Measurements from ENCODE around the gene ABCA1.

ABCA1 gene

DNA sequence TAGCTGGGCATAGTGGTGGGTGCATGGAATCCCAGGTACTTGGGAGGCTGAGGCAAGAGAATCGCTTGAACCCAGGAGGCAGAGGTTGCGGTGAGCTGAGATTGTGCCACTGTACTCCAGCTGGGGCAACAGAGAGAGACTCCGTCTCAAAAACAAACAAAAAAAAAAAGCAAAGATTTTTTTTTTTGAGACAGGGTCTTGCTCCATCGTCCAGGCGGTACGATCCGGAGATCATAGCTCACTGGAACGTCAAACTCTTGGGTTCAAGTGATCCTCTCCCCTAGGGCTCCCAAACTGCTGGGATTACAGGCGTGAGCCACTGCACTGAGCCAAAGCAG lies 37.6 kb downstream of the ABCA1 start:
- no peak overlapping the region for H3K27ac ChIP-seq (ENCODE audit: insufficient read depth, low read length, poor library complexity, severe bottlenecking)
- no peaks in the 10 kb centered on the region for H3K27me3 ChIP-seq (replicated peaks; ENCODE audit: control insufficient read depth, insufficient read depth, low read length, poor library complexity, severe bottlenecking)
- no peak for DNase-seq
- no peaks in the 10 kb centered on the region for H3K9me3 ChIP-seq (ENCODE audit: control insufficient read depth, low read length)
- H3K4me3 ChIP-seq (ENCODE audit: insufficient read depth, low read depth, low read length, poor library complexity, severe bottlenecking): no peak overlapping the region
- no peaks in the 10 kb centered on the region for H3K36me3 ChIP-seq (ENCODE audit: control insufficient read depth, insufficient read depth, low read length)
- no peaks in the 10 kb centered on the region for H3K4me1 ChIP-seq (ENCODE audit: control insufficient read depth, insufficient read depth, low read length, poor library complexity, severe bottlenecking)

DNA sequence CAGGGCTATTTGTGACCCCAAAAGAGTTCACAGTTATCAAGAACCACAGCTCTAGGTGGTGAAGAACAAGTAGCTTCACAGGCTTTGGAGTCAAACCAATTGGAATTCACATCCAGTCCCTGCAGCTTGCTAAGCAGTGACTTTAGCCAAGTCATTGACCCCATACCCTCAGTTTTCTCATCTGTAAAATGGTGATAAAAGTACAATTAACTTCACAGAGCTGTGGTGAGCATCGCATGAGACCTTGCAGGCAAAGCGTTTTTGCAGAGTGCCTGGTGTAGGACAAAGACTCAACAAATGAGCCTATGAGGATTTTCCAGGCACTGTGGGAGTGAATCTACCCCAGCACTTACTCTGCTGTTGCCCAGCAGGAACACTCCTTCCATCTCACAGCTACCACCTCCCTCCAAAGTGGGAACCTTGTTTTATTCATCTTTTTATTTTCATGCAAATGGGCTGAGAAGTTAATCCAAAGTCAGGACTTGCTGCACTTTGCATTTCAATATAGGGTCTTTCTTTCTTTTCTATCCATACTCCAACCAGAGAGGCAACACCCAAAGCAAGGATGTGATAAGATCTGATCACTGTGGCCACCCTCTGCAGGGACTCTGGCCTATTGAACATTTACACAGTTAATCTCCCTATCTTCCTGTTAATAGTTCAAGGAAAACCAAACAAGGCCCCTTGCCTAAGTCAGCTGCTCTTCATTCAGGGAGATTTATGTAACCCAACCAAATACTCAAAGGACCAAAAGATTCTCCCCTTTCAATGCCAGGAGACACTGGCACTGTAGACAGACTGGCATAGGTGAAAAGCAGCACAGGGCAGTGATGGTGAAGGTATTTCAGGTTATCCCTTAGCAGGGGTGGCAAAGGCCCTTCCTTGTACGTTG lies 41.9 kb downstream of the ABCA1 start:
- DNase-seq: no peak
- Histone ChIP-seq H3K27me3 (replicated peaks; ENCODE audit: control insufficient read depth, insufficient read depth, low read length, poor library complexity, severe bottlenecking) (no peaks in the 10 kb centered on the region), H3K36me3 (ENCODE audit: control insufficient read depth, insufficient read depth, low read length) (no peaks in the 10 kb centered on the region), H3K4me3 (ENCODE audit: insufficient read depth, low read depth, low read length, poor library complexity, severe bottlenecking) (no peak overlapping the region), H3K9me3 (ENCODE audit: control insufficient read depth, low read length) (no peaks in the 10 kb centered on the region), H3K27ac (ENCODE audit: insufficient read depth, low read length, poor library complexity, severe bottlenecking) (no peak overlapping the region), H3K4me1 (ENCODE audit: control insufficient read depth, insufficient read depth, low read length, poor library complexity, severe bottlenecking) (no peaks in the 10 kb centered on the region)

DNA sequence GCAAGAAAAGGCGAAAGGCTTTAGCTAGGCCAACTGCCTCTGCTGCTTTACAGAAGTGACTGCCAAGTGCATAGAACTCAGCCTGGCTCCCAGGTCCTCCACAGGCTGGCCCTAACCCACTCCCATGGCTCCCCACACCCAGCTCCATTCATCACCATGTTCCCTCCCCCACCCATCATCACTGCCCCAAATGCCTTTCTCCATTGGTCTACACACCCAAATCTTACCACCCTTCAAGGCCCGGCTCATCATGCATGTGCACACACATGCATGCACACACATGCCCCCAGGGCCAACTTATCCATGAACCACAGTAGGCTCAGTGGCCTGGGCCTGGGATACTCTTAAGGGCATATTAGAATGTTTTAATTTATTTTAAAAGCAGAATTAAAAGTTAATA lies 44.8 kb downstream of the ABCA1 start:
- no peak overlapping the region for H3K4me3 ChIP-seq (ENCODE audit: insufficient read depth, low read depth, low read length, poor library complexity, severe bottlenecking)
- no peaks in the 10 kb centered on the region for H3K36me3 ChIP-seq (ENCODE audit: control insufficient read depth, insufficient read depth, low read length)

DNA sequence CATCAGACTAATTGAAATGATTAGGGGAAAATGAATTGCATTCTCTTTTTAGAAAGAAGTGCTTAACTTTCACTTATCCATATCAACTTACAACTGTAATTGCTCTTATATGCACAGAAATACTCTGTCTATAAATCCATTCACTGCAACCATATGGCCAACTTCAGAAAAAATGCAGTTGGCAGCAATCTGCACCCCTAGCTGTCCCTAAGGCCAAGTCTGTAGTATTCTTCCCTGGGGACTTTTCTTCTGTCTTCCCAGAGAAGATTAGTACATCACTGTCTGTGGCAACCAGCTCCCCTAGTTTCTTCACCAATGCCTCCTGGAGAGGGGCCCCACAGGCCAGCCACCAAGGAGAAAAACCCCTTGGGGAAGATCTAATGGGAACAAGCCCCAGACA lies 45.4 kb downstream of the ABCA1 start:
- no peak overlapping the region for H3K27ac ChIP-seq (ENCODE audit: insufficient read depth, low read length, poor library complexity, severe bottlenecking)
- H3K27me3 ChIP-seq (replicated peaks; ENCODE audit: control insufficient read depth, insufficient read depth, low read length, poor library complexity, severe bottlenecking): no peaks in the 10 kb centered on the region
- no peak for DNase-seq
- no peaks in the 10 kb centered on the region for H3K4me1 ChIP-seq (ENCODE audit: control insufficient read depth, insufficient read depth, low read length, poor library complexity, severe bottlenecking)
- no peaks in the 10 kb centered on the region for H3K36me3 ChIP-seq (ENCODE audit: control insufficient read depth, insufficient read depth, low read length)
- H3K9me3 ChIP-seq (ENCODE audit: control insufficient read depth, low read length): no peaks in the 10 kb centered on the region
- H3K4me3 ChIP-seq (ENCODE audit: insufficient read depth, low read depth, low read length, poor library complexity, severe bottlenecking): no peak overlapping the region

More for the DNA sequence above, 44.8 kb downstream of the ABCA1 start:
- DNase-seq: no peak
- Histone ChIP-seq H3K4me1 (ENCODE audit: control insufficient read depth, insufficient read depth, low read length, poor library complexity, severe bottlenecking) (no peaks in the 10 kb centered on the region), H3K9me3 (ENCODE audit: control insufficient read depth, low read length) (no peaks in the 10 kb centered on the region), H3K27me3 (replicated peaks; ENCODE audit: control insufficient read depth, insufficient read depth, low read length, poor library complexity, severe bottlenecking) (no peaks in the 10 kb centered on the region), H3K27ac (ENCODE audit: insufficient read depth, low read length, poor library complexity, severe bottlenecking) (no peak overlapping the region)

DNA sequence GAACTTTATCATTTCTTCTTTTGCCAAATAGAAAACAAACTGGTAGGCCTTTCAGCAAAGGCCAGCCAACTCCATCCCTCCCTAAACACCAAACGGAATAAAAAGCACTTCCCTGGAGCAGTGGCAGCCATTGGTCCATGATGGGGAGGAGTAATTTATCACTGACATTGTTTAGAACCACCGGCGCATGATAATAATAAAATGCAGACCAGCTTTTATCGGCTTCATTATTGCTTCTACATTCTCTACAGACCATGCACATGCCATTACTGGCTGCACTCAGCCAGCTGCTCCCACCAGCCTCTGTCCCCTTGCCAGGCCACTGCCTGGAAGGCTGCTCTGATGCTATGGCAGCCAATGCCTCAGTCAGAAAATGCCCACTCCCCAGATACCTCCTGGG lies 45.9 kb downstream of the ABCA1 start:
- no peaks in the 10 kb centered on the region for H3K4me1 ChIP-seq (ENCODE audit: control insufficient read depth, insufficient read depth, low read length, poor library complexity, severe bottlenecking)
- no peak overlapping the region for H3K27ac ChIP-seq (ENCODE audit: insufficient read depth, low read length, poor library complexity, severe bottlenecking)
- no peak for DNase-seq
- no peaks in the 10 kb centered on the region for H3K27me3 ChIP-seq (replicated peaks; ENCODE audit: control insufficient read depth, insufficient read depth, low read length, poor library complexity, severe bottlenecking)
- H3K9me3 ChIP-seq (ENCODE audit: control insufficient read depth, low read length): no peaks in the 10 kb centered on the region
- H3K36me3 ChIP-seq (ENCODE audit: control insufficient read depth, insufficient read depth, low read length): no peaks in the 10 kb centered on the region
- H3K4me3 ChIP-seq (ENCODE audit: insufficient read depth, low read depth, low read length, poor library complexity, severe bottlenecking): no peak overlapping the region

DNA sequence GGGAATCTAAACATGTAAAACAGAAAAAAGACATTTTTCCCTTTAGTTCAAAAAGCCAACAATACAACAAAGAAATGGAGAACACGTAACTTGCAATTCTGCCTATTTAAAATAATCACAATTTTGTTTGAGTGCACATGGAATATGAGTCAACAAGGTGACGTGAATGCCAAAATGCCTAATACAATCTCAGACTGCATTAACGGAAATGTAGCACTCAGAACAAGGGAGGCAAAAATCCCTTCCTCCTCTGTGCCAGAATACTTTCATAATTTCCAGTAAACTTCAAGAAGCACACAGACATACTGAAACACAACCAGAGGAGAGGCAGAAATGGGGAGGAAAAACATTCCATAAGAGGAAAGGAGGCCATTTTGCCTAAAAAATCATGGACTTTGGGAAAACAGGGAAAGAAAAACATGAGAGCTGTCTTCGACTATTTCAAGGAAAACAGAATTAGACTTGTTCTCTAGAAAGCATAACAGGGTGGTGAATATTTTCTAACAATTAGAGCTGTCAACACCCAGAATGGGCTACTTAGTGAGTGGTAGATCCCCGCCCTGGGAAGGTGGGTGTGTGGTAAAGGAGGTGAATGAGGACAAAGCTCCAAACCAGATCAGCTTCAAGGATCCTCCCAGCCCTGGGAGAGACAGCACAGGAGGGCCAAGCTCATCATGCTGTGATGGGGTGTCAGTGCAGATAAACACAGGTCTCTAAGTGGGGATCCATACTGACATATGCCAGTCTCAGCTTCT lies 48.2 kb downstream of the ABCA1 start:
- DNase-seq: no peak
- Histone ChIP-seq H3K27ac (ENCODE audit: insufficient read depth, low read length, poor library complexity, severe bottlenecking) (no peak overlapping the region), H3K4me1 (ENCODE audit: control insufficient read depth, insufficient read depth, low read length, poor library complexity, severe bottlenecking) (no peaks in the 10 kb centered on the region), H3K27me3 (replicated peaks; ENCODE audit: control insufficient read depth, insufficient read depth, low read length, poor library complexity, severe bottlenecking) (no peaks in the 10 kb centered on the region), H3K9me3 (ENCODE audit: control insufficient read depth, low read length) (no peaks in the 10 kb centered on the region), H3K36me3 (ENCODE audit: control insufficient read depth, insufficient read depth, low read length) (no peaks in the 10 kb centered on the region), H3K4me3 (ENCODE audit: insufficient read depth, low read depth, low read length, poor library complexity, severe bottlenecking) (no peak overlapping the region)

DNA sequence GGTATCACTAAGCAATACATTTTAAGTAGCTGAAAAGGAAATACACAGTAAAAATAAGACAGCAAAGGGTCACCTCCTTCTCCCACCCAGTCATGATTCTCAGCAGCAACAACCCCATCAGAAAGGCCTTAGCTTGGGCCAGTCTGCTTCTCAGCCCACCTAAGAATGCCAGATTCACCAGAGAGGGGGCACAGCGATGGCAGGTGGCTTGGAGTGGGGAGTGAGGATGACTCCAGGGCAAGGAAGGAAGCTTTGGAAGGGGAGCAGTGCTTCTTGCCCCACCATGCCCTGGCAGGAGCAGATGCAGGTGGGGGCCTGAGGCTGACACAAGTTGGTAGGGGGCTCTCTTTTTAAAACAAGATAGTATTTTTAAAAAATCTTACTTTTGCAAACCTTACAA lies 51.4 kb downstream of the ABCA1 start:
- Histone ChIP-seq H3K27me3 (replicated peaks; ENCODE audit: control insufficient read depth, insufficient read depth, low read length, poor library complexity, severe bottlenecking) (no peaks in the 10 kb centered on the region), H3K9me3 (ENCODE audit: control insufficient read depth, low read length) (no peaks in the 10 kb centered on the region), H3K4me1 (ENCODE audit: control insufficient read depth, insufficient read depth, low read length, poor library complexity, severe bottlenecking) (no peaks in the 10 kb centered on the region), H3K36me3 (ENCODE audit: control insufficient read depth, insufficient read depth, low read length) (no peaks in the 10 kb centered on the region), H3K27ac (ENCODE audit: insufficient read depth, low read length, poor library complexity, severe bottlenecking) (no peak overlapping the region), H3K4me3 (ENCODE audit: insufficient read depth, low read depth, low read length, poor library complexity, severe bottlenecking) (no peak overlapping the region)
- DNase-seq: no peak

DNA sequence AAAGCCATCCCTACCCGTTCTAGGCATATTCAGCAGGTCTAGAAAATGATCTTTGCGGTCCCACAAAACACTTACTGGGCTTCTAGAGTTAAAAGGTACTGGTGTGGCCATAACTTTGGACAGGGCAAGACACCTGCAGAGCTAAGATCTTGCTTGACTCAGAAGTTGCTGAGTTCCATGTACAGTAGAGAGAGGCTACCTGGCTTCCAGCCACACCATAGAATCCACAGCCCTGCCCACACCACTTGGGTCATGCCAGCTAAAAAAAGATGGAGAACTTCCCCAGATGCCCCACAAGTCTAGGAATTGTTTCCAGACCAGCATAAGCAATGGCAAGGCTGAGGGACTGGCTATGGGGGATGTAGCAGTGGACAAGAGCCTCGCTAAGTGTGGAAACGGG lies 52.1 kb downstream of the ABCA1 start:
- Histone ChIP-seq H3K4me3 (ENCODE audit: insufficient read depth, low read depth, low read length, poor library complexity, severe bottlenecking) (no peak overlapping the region), H3K27ac (ENCODE audit: insufficient read depth, low read length, poor library complexity, severe bottlenecking) (no peak overlapping the region), H3K27me3 (replicated peaks; ENCODE audit: control insufficient read depth, insufficient read depth, low read length, poor library complexity, severe bottlenecking) (no peaks in the 10 kb centered on the region), H3K9me3 (ENCODE audit: control insufficient read depth, low read length) (no peaks in the 10 kb centered on the region), H3K4me1 (ENCODE audit: control insufficient read depth, insufficient read depth, low read length, poor library complexity, severe bottlenecking) (no peaks in the 10 kb centered on the region), H3K36me3 (ENCODE audit: control insufficient read depth, insufficient read depth, low read length) (no peaks in the 10 kb centered on the region)
- DNase-seq: no peak

DNA sequence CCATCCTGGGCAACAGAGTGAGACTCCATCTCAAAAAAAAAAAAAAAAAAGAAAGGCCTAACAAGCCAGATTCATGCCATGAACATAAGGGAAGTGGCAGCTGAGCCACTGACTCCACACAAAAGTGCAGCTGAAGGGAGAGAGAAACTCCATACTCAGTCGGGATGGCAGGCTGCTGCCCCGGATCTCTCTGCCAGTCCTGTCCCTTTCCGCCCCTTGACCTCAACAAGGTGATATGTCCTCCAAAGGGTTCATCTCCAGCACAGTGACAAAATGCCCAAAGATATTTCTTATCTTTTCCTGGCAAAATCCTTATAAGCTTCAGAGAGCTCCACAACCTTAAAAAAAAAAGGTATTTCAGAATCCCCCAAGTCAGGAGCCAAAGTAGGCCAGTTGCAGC lies 52.6 kb downstream of the ABCA1 start:
- Histone ChIP-seq H3K27ac (ENCODE audit: insufficient read depth, low read length, poor library complexity, severe bottlenecking) (no peak overlapping the region), H3K4me3 (ENCODE audit: insufficient read depth, low read depth, low read length, poor library complexity, severe bottlenecking) (no peak overlapping the region), H3K4me1 (ENCODE audit: control insufficient read depth, insufficient read depth, low read length, poor library complexity, severe bottlenecking) (no peaks in the 10 kb centered on the region), H3K27me3 (replicated peaks; ENCODE audit: control insufficient read depth, insufficient read depth, low read length, poor library complexity, severe bottlenecking) (no peaks in the 10 kb centered on the region), H3K36me3 (ENCODE audit: control insufficient read depth, insufficient read depth, low read length) (no peaks in the 10 kb centered on the region), H3K9me3 (ENCODE audit: control insufficient read depth, low read length) (no peaks in the 10 kb centered on the region)
- DNase-seq: no peak

DNA sequence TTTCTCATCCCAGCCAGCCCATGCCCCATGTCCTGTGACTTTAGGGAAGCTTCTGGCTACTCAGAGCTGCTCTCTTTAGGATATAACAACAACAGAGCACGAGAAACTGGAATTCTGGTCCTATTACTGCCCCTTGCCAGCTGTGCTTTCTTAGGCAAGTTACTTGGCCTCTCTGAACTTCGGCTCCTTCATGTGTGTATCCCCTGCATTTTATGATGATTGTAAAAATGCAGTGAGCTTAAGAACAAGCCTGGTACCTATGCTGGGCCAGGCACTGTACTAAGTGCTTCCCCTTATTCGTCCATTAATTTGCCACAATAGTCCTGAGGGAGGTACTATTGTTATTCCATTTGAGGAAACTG lies 54.5 kb downstream of the ABCA1 start:
- Histone ChIP-seq H3K9me3 (ENCODE audit: control insufficient read depth, low read length) (no peaks in the 10 kb centered on the region), H3K4me3 (ENCODE audit: insufficient read depth, low read depth, low read length, poor library complexity, severe bottlenecking) (no peak overlapping the region), H3K27me3 (replicated peaks; ENCODE audit: control insufficient read depth, insufficient read depth, low read length, poor library complexity, severe bottlenecking) (no peaks in the 10 kb centered on the region), H3K36me3 (ENCODE audit: control insufficient read depth, insufficient read depth, low read length) (no peaks in the 10 kb centered on the region), H3K4me1 (ENCODE audit: control insufficient read depth, insufficient read depth, low read length, poor library complexity, severe bottlenecking) (no peaks in the 10 kb centered on the region), H3K27ac (ENCODE audit: insufficient read depth, low read length, poor library complexity, severe bottlenecking) (no peak overlapping the region)
- DNase-seq: no peak

All from effector memory CD4-positive, alpha-beta T cell (primary cell).